Esophagus muscularis mucosa (tissue), 4 donors: Measurements from ENCODE around the gene WDR27. TPM values are rescaled to one million over a fixed set of nuclear protein-coding genes. Genes with fewer than 3 reads are reported as not detected.
A peak's percentile ranks its signal among the peaks of the same experiment; 100 is the strongest.

Experiments used
- DNase-seq: peaks from one replicate; pipeline ENCODE4 v3.0.0-alpha.2; 2017; ENCODE audit errors: extremely low spot score
- H3K27ac ChIP-seq, 4 donors: fragments of 200-600 bp; sonication (generic); replicated peaks in 1 of 4; 1 replicate in 3 of 4; 2 replicates in 1 of 4; pipeline ENCODE4 v1.5.1; 2016 to 2019; ENCODE audit warnings: mild to moderate bottlenecking in 1 of 4
- H3K27me3 ChIP-seq, 4 donors: fragments of 200-600 bp; sonication (generic); one replicate each; pipeline versions ENCODE4 v1.5.1 to v1.6.0; 2016 to 2019
- H3K36me3 ChIP-seq, 4 donors: fragments of 200-600 bp; sonication (generic); one replicate each; pipeline ENCODE4 v1.5.1; 2016 to 2019
- H3K4me1 ChIP-seq, 4 donors: fragments of 200-600 bp; sonication (generic); one replicate each; pipeline ENCODE4 v1.5.1; 2016 to 2019
- H3K4me3 ChIP-seq, 4 donors: fragments of 200-600 bp; sonication (generic); 1 replicate in 2 of 4; 2 replicates in 2 of 4; pipeline ENCODE4 v1.5.1; 2016 to 2019; ENCODE audit warnings: mild to moderate bottlenecking in 4 of 4, moderate library complexity in 1 of 4
- H3K9me3 ChIP-seq, 4 donors: fragments of 200-600 bp; sonication (generic); 1 replicate in 3 of 4; 2 replicates in 1 of 4; pipeline ENCODE4 v1.5.1; 2016 to 2019
- EP300 ChIP-seq: sonication (generic); formaldehyde crosslinking; IDR thresholded peaks from one replicate; pipeline ENCODE4 v1.6.1; 2017; ENCODE audit warnings: antibody characterized with exemption
- POLR2A ChIP-seq: fragments of 450-650 bp; IDR thresholded peaks from one replicate; pipeline ENCODE4 v1.6.1; 2017; ENCODE audit warnings: antibody characterized with exemption, moderate library complexity, mild to moderate bottlenecking, low read depth
- POLR2AphosphoS5 ChIP-seq, 2 donors: sonication (generic); formaldehyde crosslinking; IDR thresholded peaks; one replicate each; pipeline ENCODE4 v1.6.1; 2017; ENCODE audit warnings: antibody characterized with exemption in 2 of 2
- WGBS: methylation state at CpG from one replicate; pipeline ENCODE4 v1.1.5; 2018; 5-methylcytosine and 5-hydroxymethylcytosine counted together
- intact Hi-C: fragments of 100-400 bp; cut with DNase I; formaldehyde crosslinking; loops from one replicate; pipeline ENCODE4 v1.15.1; 2023
- total RNA-seq, 4 donors: library from RNA; depleted of rRNA; stranded (reverse); fragments of >200 nt; gene quantifications; one replicate each; pipeline versions ENCODE4 v1.1.0 to v1.2.1, GENCODE V29; 2016
- TF ChIP-seq, protein P1 (sequence below), 3 experiments: fragments of 200-600 bp in 2 of 3; fragments of 450-650 bp in 1 of 3; sonication (generic) in 2 of 3; IDR thresholded peaks; one replicate each; pipeline ENCODE4 v1.5.1; 2017 to 2019; ENCODE audit warnings: antibody characterized with exemption in 3 of 3, mild to moderate bottlenecking in 2 of 3, moderate library complexity in 1 of 3

Gene WDR27
- total RNA-seq, 4 donors from 2014 or later = 9.3 to 18.4 (median 14.4) TPM

DNA sequence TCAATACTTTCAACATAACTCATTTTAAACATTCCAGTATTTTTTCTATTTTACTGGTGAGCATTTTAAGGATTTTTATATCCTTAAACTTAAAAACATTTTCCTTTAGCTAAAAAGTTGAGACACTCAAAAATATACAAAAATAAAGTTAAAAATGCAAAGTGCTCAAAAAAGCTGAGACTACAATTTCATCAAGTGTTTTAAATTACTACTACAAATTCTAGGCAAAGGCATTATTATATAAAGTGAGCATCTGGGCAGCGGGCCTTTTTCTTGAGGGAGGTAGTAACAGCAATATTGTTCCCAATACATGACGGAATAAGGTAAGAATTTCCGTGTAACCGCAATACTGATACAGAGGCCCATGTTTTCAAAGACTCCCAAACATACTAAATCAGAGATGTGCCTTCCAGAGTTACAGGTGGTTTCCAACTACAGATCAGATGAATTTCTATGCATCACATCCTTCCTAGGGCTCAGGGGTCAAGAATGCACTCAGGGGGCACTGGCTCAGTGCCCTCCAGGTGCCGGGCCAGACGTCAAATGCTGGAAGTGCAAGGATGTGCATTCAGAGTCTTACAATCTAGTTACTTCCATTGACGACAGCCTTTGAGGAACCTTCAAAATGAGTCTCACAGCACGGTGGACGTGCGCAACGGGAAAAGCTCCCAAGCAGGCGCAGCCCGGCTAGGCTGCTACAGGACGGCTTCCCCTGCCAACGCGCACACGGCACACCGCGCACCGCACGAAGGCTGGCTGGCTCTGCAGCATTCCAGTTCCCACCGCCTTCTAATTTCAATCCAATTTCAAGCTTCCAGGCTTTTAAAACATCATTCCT, 20.8 kb upstream of the WDR27 start:
- 4% methylated on average over 19 of the region's 22 CpGs for WGBS
- Histone ChIP-seq H3K4me3 (peak overlapping the region; percentile 67 to 93 (median 86)), H3K4me1 (peaks cover 26 to 59% (median 40%) of the 10 kb centered on the region in 4 donors), H3K9me3 (no peaks in the 10 kb centered on the region), H3K27me3 (no peaks in the 10 kb centered on the region), H3K36me3 (peaks cover 0 to 2% (median 0%) of the 10 kb centered on the region in 4 donors), H3K27ac (peak overlapping the region; percentile 93 to 95 (median 94))
- intact Hi-C loops = loop anchor here (2.0 kb wide), 1 partner anchor 20 kb away; the partner anchor contains the start of genes C6orf120 and WDR27
- TF ChIP-seq POLR2A (no peak), POLR2AphosphoS5 (IDR thresholded peaks at IDR 0.05) (peak in 1 of 2 donors; percentile 37), EP300 (no peak)
- no peak for DNase-seq

DNA sequence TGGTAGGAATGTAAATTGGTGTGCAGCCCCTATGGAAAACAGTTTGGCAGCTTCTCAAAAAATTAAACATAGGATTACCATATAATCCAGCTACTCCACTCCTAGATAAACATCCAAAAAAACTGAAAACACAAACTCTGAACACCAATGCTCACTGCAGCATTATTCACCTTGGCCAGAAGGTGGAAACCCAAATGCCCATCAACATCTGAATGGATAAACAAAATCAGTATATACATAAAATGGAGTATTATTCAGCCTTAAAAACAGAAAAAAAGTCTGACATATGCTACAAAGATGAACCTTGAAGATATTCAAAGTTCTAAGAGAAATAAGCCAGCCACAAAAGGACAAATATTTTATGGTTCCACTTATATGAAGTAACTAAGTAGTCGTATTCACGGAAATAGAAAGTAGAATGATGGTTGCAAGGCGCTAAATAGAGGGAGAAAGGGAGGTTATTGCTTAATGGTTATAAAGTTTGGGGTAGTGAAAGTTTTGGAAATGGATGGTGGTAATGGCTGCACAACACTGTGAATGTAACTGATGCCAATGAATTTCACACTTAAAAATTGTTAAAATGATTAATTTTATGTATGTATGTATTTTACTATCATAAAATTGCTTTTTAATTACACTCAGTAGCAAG, 18.5 kb upstream of the WDR27 start:
- H3K4me1 ChIP-seq = peaks cover 26 to 54% (median 36%) of the 10 kb centered on the region in 4 donors
- H3K9me3 ChIP-seq = no peaks in the 10 kb centered on the region
- TF ChIP-seq EP300 = no peak
- TF ChIP-seq POLR2A = no peak
- no peak for TF ChIP-seq POLR2AphosphoS5 (IDR thresholded peaks at IDR 0.05)
- TF ChIP-seq, protein P1, sequence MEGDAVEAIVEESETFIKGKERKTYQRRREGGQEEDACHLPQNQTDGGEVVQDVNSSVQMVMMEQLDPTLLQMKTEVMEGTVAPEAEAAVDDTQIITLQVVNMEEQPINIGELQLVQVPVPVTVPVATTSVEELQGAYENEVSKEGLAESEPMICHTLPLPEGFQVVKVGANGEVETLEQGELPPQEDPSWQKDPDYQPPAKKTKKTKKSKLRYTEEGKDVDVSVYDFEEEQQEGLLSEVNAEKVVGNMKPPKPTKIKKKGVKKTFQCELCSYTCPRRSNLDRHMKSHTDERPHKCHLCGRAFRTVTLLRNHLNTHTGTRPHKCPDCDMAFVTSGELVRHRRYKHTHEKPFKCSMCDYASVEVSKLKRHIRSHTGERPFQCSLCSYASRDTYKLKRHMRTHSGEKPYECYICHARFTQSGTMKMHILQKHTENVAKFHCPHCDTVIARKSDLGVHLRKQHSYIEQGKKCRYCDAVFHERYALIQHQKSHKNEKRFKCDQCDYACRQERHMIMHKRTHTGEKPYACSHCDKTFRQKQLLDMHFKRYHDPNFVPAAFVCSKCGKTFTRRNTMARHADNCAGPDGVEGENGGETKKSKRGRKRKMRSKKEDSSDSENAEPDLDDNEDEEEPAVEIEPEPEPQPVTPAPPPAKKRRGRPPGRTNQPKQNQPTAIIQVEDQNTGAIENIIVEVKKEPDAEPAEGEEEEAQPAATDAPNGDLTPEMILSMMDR (IDR thresholded peaks at IDR 0.05) = no peak
- H3K27ac ChIP-seq = no peak overlapping the region
- WGBS = 82% methylated on average over 3 of the region's 3 CpGs
- intact Hi-C loops = no loop called here
- no peak overlapping the region for H3K4me3 ChIP-seq
- H3K27me3 ChIP-seq = no peaks in the 10 kb centered on the region
- H3K36me3 ChIP-seq = peaks cover 9 to 20% (median 16%) of the 10 kb centered on the region in 4 donors
- no peak for DNase-seq

DNA sequence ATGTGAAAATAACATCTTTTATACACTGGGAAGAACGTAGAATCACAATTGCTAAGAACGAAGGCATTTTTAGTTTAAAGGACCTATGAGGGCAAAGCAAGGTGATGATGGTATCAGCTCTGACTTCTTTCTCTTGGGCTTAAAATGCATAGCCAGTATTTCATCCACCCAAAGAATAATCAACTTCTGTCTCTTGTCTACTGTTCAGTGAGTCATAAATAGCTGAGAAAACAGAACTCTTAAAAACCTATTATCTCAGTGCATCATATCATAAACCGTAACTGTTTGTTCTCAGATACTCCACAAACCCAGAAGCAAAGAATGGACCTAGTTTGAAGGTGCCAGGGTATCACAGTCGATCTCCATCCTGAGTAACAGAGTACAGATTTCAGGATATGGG, 17.3 kb upstream of the WDR27 start:
- WGBS = 79% methylated on average over 4 of the region's 4 CpGs
- Histone ChIP-seq H3K4me3 (no peak overlapping the region), H3K27me3 (no peaks in the 10 kb centered on the region), H3K9me3 (no peaks in the 10 kb centered on the region), H3K27ac (no peak overlapping the region), H3K4me1 (peaks cover 22 to 49% (median 29%) of the 10 kb centered on the region in 4 donors), H3K36me3 (peaks cover 21 to 32% (median 28%) of the 10 kb centered on the region in 4 donors)
- DNase-seq = no peak
- intact Hi-C loops = no loop called here
- TF ChIP-seq, protein P1 (IDR thresholded peaks at IDR 0.05) = no peak
- no peak for TF ChIP-seq POLR2A
- no peak for TF ChIP-seq EP300
- no peak for TF ChIP-seq POLR2AphosphoS5 (IDR thresholded peaks at IDR 0.05)

DNA sequence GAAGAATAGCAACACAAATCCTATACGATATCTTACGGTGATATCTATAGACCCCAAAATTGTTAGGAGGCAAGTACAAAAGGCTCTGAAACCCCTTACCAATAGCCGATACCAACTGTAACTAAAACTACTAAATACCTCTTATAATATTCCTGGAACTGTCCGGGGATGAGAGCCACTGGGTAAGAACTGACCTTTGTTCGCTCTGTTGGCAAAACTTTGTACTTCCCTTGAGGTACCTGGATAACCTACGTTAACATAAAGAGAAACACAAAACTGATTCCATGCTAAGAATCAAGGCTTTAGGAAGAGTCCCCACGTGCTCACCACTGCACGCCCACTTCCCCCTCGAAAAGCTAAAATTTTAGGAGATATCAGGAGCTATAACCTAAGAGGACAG, 12.8 kb upstream of the WDR27 start:
- H3K4me1 ChIP-seq = peaks cover 0 to 15% (median 7%) of the 10 kb centered on the region in 4 donors
- no peak overlapping the region for H3K27ac ChIP-seq
- no peaks in the 10 kb centered on the region for H3K9me3 ChIP-seq
- H3K27me3 ChIP-seq = no peaks in the 10 kb centered on the region
- no peak for DNase-seq
- intact Hi-C loops = no loop called here
- 92% methylated on average over 9 of the region's 9 CpGs for WGBS
- TF ChIP-seq, protein P1 (IDR thresholded peaks at IDR 0.05) = no peak
- no peak overlapping the region for H3K4me3 ChIP-seq
- peaks cover 44 to 76% (median 64%) of the 10 kb centered on the region in 4 donors for H3K36me3 ChIP-seq

DNA sequence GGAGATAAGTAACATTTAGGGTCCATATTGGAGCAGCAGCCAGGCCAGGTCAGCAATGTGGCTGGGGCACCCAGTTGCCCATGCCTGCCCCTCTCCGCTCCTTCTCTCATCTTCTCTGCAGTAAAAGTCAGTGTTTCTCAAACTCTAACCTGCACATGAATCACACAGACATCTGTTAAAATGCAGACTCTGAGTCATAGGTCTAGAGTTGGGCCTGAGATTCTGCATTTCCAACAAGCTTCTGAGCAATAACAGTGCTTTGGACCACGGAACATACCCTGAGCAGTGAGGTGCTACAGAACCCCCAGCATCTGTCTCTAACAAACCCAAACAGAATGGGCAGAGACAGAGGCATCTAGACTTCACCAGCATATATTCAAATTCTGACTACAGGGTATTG, 12.3 kb upstream of the WDR27 start:
- Histone ChIP-seq H3K27me3 (no peaks in the 10 kb centered on the region), H3K27ac (no peak overlapping the region), H3K9me3 (no peaks in the 10 kb centered on the region), H3K36me3 (peaks cover 44 to 80% (median 68%) of the 10 kb centered on the region in 4 donors), H3K4me1 (peaks cover 0 to 11% (median 4%) of the 10 kb centered on the region in 4 donors), H3K4me3 (no peak overlapping the region)
- 94% methylated on average over 2 of the region's 2 CpGs for WGBS
- no peak for DNase-seq
- intact Hi-C loops = no loop called here
- no peak for TF ChIP-seq POLR2AphosphoS5 (IDR thresholded peaks at IDR 0.05)
- TF ChIP-seq, protein P1 (IDR thresholded peaks at IDR 0.05) = no peak
- no peak for TF ChIP-seq EP300
- TF ChIP-seq POLR2A = no peak
